Right lobe of liver (tissue), 6 donors: ENCODE data around the gene CHI3L1. TPM values are rescaled to one million over a fixed set of nuclear protein-coding genes. Genes with fewer than 3 reads are reported as not detected.

Source experiments
- ATAC-seq, 4 donors: fragments of 200-7000 bp; cut with Tn5 transposase; one replicate each; pipeline ENCODE4 v1.9.1; 2020; ENCODE audit warnings: mild to moderate bottlenecking in 4 of 4, moderate library complexity in 4 of 4
- DNase-seq, 3 donors: peaks; one replicate each; pipeline ENCODE4 v3.0.0-alpha.2; 2020
- H3K27ac ChIP-seq, 3 donors: fragments of 200-600 bp; one replicate each; pipeline ENCODE4 v1.8.0; 2022
- H3K27me3 ChIP-seq, 2 donors: fragments of 200-600 bp; one replicate each; pipeline ENCODE4 v1.8.0; 2022
- H3K36me3 ChIP-seq, 4 donors: fragments of 200-600 bp; sonication (generic) in 1 of 4; one replicate each; pipeline versions ENCODE4 v1.5.1 to v1.8.0; 2017 to 2022; ENCODE audit warnings: control low read depth in 1 of 4
- H3K4me1 ChIP-seq, 4 donors: fragments of 200-600 bp; sonication (generic) in 1 of 4; one replicate each; pipeline versions ENCODE4 v1.5.1 to v1.8.0; 2017 to 2022; ENCODE audit warnings: control low read depth in 1 of 4
- H3K4me3 ChIP-seq, 3 donors: fragments of 200-600 bp; one replicate each; pipeline ENCODE4 v1.8.0; 2022
- H3K9me3 ChIP-seq, 4 donors: fragments of 200-600 bp; sonication (generic) in 1 of 4; one replicate each; pipeline versions ENCODE4 v1.5.1 to v1.8.0; 2017 to 2022; ENCODE audit warnings: control low read depth in 1 of 4
- CTCF ChIP-seq, 4 donors: fragments of 200-600 bp in 3 of 4; fragments of 450-650 bp in 1 of 4; IDR thresholded peaks; one replicate each; pipeline versions ENCODE4 v1.5.1 to v1.8.0; 2016 to 2022; ENCODE audit warnings: antibody characterized with exemption in 4 of 4, mild to moderate bottlenecking in 2 of 4
- POLR2A ChIP-seq: fragments of 450-650 bp; IDR thresholded peaks from one replicate; pipeline ENCODE4 v1.6.1; 2017; ENCODE audit warnings: antibody characterized with exemption, mild to moderate bottlenecking
- WGBS: methylation state at CpG from one replicate; pipeline ENCODE4 v1.1.6; 2018; ENCODE audit warnings: low coverage, low lambda C conversion rate; ENCODE audit not compliant: insufficient coverage; ENCODE audit errors: missing lambda C conversion rate; 5-methylcytosine and 5-hydroxymethylcytosine counted together
- intact Hi-C, 2 donors: fragments of 100-400 bp; cut with DNase I; formaldehyde crosslinking; loops; one replicate each; pipeline versions ENCODE4 v1.11.2 to v1.14.1; 2022
- total RNA-seq, 6 experiments: library from RNA; depleted of rRNA in 2 of 6; stranded (reverse); fragments of >200 nt in 2 of 6; fragmentation: NEBNext Ultra II Directional in 3 of 6; extraction: Animal tissue kit (Norgen Biotek cat#: 25700) in 3 of 6; gene quantifications; one replicate each; pipeline versions ENCODE4 v1.1.0 to v1.2.4, GENCODE V29; 2016 to 2023
- donor health status: DM: no; HTN: yes; CAD: no.
- donor health status: DM: no; HTN: no; CAD: no.
- donor health status: DM: no; HTN: no; CAD: no.
- donor health status: DM: no; HTN: yes; CAD: no.
- donor health status: DM: no; HTN: yes; CAD: no.

Gene CHI3L1
- total RNA-seq, 6 experiments from 2014 or later, result 2.8 to 397 (median 219) TPM

DNA sequence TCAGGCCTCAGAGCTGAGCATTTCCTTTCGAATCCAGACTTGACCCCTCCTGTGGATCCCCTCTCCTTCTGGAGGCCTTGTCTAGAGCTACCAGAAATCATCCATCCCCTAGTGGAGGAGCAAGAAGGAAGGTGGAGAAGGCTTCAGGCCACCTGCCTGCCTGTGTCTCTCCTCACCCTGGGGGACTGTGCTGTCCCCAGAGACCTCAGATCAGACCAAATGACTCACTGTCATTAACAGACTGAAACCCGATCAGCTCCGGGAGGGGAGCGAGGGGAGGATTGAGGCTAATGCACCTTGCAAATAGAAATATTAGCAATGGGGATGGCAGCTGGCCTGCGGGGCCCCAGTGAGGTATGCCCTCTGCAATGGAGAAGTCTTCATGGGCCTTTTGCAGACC is 12.9 kb downstream of the CHI3L1 start:
- Histone ChIP-seq H3K36me3 (no peaks in the 10 kb centered on the region), H3K4me1 (no peaks in the 10 kb centered on the region), H3K9me3 (no peaks in the 10 kb centered on the region), H3K27me3 (no peaks in the 10 kb centered on the region), H3K4me3 (no peak overlapping the region), H3K27ac (no peak overlapping the region)
- DNase-seq (no peak), ATAC-seq (no peak)
- WGBS, result 71% methylated on average over 4 of the region's 5 CpGs
- no peak for TF ChIP-seq POLR2A
- no peak for TF ChIP-seq CTCF (IDR thresholded peaks at IDR 0.05)
- intact Hi-C loops, result no loop called here

- no CpG with 5 or more reads among the region's 2 CpGs for WGBS
- ATAC-seq (no peak), DNase-seq (no peak)
- H3K4me1 ChIP-seq, result no peaks in the 10 kb centered on the region
- H3K27ac ChIP-seq, result no peak overlapping the region
- H3K27me3 ChIP-seq, result no peaks in the 10 kb centered on the region
- no peak overlapping the region for H3K4me3 ChIP-seq
- no peaks in the 10 kb centered on the region for H3K9me3 ChIP-seq
- TF ChIP-seq CTCF (IDR thresholded peaks at IDR 0.05) (no peak), POLR2A (no peak)
- intact Hi-C loops, result no loop called here
- no peaks in the 10 kb centered on the region for H3K36me3 ChIP-seq
These were observed 13.4 kb downstream of the CHI3L1 start for GRCh38 chr1:203173011-203173555.

GRCh38 chr1:203172184-203173010 is 14.1 kb downstream of the CHI3L1 start:
- intact Hi-C loops, result no loop called here
- Histone ChIP-seq H3K9me3 (no peaks in the 10 kb centered on the region), H3K27ac (no peak overlapping the region), H3K4me3 (no peak overlapping the region), H3K4me1 (no peaks in the 10 kb centered on the region), H3K27me3 (no peaks in the 10 kb centered on the region), H3K36me3 (no peaks in the 10 kb centered on the region)
- TF ChIP-seq CTCF (IDR thresholded peaks at IDR 0.05) (peak; percentile 83 to 95 (median 86)), POLR2A (no peak)
- ATAC-seq (peak; percentile 69 to 86 (median 78)), DNase-seq (peak; percentile 72 to 79 (median 74))
- 68% methylated on average over 2 of the region's 8 CpGs for WGBS

DNA sequence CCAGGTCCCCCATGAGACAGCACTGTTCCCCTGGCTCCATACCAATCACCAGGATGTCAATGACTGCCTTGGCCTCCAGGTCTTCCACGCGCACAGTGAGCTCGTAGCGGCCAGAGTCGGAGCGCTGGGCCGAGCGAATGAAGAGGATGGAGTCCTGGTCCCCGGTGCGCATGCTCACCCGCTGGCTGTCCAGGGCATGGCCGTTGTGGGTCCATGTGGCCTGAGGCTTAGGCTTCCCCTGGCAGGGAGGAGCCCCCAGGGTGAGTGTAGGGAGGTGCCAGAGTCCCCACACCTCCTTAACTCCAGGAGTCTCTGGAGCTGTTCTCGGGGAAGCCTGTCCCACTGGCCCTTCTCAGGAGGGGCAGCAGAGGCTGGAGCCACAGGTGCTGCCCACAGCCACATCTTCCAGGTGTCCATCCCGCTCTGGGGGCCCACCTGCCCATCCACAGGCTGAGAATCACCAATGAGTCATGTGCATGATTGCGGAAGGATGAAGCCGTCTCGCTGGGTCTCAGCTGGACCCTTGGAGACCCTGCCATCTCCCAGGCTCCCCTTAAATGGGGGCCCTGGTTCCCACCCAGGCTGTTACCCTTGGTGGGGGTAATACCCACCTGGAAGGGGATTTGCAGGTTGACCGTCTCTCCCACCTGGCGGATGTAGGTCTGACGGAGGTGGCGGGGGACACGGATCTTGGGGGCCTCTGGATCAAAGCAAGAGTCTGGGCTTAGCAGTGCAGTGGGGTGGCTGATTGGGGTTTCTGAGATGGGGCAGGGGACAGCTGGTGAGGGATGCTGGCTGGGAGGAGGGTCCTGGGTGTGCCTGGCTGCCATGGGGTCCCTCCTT is 14.9 kb downstream of the CHI3L1 start:
- DNase-seq (no peak), ATAC-seq (no peak)
- H3K27ac ChIP-seq, result no peak overlapping the region
- no peaks in the 10 kb centered on the region for H3K4me1 ChIP-seq
- no peaks in the 10 kb centered on the region for H3K27me3 ChIP-seq
- H3K4me3 ChIP-seq, result no peak overlapping the region
- intact Hi-C loops, result no loop called here
- no peak for TF ChIP-seq CTCF (IDR thresholded peaks at IDR 0.05)
- TF ChIP-seq POLR2A, result no peak
- 94% methylated on average over 3 of the region's 22 CpGs for WGBS
- H3K9me3 ChIP-seq, result no peaks in the 10 kb centered on the region
- no peaks in the 10 kb centered on the region for H3K36me3 ChIP-seq
